GM19023 (cell line): Measurements from ENCODE around the gene CDHR1.
"Not testable (repeated sequence)": the region's sequence is repeated elsewhere in the genome, so short reads cannot be mapped to it uniquely, and the experiment has no call there.

Experiments used
- ATAC-seq: cut with Tn5 transposase; IDR thresholded peaks from one replicate; pipeline ENCODE4 v1.9.1; 2021; ENCODE audit warnings: mild to moderate bottlenecking, moderate library complexity; ENCODE audit not compliant: unreplicated experiment

CDHR1 gene

GRCh38 chr10:84194424-84195043, at the start of gene CDHR1:
Gene CDHR1 (plus strand): TSS chr10:84194537. CDS start chr10:84194761, 224 bp downstream.
- peak; percentile 83 for ATAC-seq

DNA sequence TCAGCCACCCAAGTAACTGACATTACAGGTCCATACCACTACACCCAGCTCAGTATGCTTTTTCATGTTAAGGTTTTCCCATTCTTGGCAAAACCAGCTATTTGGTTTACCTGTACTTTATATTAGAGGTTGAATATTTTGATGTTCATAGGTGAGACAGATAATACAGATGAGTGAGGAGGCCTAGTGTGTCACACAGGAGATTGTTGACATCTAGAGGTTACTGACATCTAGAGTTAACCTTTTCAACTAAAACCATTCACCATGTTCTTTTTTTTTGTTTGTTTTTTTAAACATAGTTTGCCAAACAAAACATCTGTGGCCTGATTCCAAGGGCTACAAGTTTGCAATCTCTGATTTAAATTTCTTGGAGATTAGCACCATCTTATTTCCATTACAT, 47.0 kb upstream of the CDHR1 start:
- no peak for ATAC-seq

- ATAC-seq = not testable (repeated sequence)
Measured at GRCh38 chr10:84148006-84148597, 46.2 kb upstream of the CDHR1 start.

DNA sequence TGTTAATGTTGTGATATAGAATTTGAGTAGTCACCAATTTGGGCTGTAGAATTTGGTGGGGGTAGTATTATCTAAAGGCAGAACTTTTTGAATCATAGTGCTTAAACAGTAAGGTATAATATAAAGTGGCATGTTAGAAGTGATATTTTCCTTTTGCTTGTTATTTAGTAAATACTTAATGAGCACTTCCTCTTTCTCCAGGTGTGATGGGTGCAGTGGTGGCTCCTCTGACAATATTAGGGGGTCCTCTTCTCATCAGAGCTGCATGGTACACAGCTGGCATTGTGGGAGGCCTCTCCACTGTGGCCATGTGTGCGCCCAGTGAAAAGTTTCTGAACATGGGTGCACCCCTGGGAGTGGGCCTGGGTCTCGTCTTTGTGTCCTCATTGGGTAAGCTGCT, 44.5 kb upstream of the CDHR1 start:
- no peak for ATAC-seq

GRCh38 chr10:84152769-84153168, 41.6 kb upstream of the CDHR1 start:
- ATAC-seq = no peak

GRCh38 chr10:84155521-84155920, 38.8 kb upstream of the CDHR1 start:
- no peak for ATAC-seq

DNA sequence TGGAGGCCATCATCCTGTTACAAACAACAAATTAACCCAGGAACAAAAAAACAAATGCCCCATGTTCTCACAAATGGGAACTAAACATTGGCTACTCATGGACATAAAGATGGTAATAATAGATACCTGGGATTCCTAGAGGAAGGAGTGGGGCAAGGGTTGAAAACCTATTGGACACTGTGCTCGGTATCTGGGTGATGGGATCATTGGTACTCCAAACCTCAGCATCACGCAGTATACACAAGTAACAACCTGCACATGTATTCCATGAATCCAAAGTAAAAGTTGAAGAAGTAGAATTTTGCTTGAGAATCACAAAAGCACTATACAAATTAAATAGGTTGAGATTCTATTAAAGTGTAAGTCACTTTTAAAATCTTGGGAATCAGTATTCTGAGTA, 38.3 kb upstream of the CDHR1 start:
- ATAC-seq = no peak

GRCh38 chr10:84156768-84157167, 37.6 kb upstream of the CDHR1 start:
- peak; percentile 60 for ATAC-seq

GRCh38 chr10:84158061-84158460, 36.3 kb upstream of the CDHR1 start:
- ATAC-seq = no peak

DNA sequence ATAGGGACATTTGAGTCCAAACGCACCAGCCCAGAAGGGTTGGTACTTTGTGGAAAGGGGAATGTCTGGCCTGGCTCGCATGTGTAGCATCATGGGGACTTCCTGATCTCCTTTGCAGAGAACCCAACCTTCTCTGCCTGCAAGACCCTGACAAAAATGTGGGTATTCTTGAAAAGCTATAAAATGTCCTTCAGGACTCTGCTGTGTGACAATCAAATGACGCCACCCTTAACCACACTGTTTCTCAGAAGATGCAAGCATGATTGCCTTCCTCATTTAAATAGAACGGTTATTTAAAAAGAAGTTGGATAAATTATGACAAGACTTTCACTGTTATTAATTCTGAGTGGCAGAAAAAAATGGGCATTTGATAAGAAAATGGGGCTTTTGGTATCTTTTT, 35.8 kb upstream of the CDHR1 start:
- no peak for ATAC-seq

DNA sequence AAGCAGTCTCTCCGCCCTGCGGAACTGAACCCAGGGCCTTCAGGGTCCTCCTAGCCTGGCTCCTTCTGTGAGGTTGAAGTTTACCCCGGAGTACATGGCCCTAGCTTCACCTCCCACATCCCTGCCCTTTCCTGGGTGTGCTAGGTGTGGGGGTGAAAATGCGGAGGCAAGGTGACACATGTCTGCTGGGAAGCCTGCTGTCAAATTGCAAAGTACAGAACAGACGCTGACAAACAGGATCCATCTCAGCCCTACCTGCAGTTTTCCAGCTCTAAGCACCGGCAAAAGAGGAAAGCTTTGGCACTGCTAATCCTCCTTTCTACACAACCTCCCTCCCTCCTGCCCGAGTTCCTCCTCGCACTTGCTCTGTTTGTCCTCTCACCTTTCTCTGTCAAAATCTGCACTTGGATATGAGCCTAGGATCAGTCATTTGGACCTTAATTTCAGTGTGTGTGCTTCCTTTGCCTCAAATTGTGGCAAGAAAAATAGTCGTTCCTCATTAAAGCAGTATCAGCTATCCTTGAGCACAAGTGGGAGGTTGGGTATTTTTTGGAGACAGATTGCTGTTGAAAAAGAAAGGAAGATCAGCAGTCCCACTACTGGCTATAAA, 35.2 kb upstream of the CDHR1 start:
- ATAC-seq = no peak

DNA sequence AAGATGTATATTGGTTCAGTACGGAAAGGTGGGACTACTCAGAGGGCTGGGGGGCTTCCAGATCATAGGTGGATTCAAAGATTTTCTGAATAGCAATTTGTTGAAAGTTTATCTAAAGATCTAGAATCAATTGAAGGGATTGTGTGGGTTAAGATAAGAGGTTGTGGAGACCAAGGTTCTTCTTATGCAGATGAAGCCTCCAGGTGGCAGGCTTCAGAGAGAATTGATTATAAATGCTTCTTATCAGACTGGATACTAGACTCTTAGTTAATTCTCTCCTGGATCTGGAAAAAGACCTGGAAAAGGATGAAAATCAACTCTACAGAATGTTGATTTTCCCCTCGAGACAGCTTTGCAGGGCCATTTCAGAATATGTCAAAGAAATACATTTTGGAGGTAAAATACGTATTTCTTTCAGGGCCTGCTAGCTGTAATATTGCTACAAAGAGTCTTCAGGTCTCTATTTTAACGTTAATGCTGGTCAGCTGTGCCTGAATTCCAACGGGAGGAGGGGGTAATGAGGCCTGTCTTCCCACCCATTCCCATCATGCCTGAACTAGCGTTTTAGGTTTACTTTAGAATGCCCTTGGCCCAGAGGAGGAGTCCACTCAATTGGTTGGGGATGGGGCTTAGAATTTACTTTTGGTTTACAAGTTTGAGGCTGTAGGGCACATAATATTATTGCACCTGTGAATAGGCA, 33.5 kb upstream of the CDHR1 start:
- ATAC-seq = no peak

- ATAC-seq = no peak
Measured at GRCh38 chr10:84163996-84164395, 30.3 kb upstream of the CDHR1 start.

DNA sequence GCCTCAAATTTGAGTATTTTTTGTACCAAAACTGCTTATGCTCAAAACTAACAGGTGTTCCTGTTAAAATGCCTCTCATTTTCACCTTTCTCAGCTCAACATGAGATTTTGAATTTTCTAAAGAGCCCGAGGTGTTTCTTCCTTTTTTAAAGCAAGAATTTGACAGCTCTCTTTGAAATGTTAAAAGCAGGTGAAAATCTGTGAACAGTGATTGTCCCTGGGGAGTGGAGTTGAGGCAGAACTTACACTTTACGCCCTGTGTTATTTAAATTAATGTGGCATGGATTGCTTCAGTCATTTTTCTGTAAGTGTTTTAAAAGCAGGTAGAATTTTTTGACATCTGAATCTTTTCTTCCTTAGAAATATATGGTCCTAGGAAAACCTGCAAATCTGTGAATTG, 29.9 kb upstream of the CDHR1 start:
- ATAC-seq = no peak

- peak; percentile 47 for ATAC-seq
Measured at GRCh38 chr10:84166620-84167288, 27.6 kb upstream of the CDHR1 start.

DNA sequence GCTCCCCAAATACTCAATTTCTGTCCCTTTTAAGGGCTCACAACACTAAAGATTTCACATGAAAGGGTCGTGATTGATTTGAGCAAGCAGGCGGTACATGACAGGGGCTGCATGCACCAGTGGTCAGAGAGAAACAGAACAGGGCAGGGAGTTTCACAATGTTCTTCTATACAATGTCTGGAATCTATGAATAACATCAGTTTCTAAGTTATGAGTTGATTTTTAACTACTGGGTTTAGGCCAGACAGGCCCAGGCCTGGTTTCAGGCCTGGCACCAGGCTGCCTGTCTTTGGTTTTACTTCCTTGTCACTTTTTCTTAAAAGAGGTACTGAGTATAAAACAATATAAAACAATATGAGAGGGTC, 27.1 kb upstream of the CDHR1 start:
- peak; percentile 22 for ATAC-seq

DNA sequence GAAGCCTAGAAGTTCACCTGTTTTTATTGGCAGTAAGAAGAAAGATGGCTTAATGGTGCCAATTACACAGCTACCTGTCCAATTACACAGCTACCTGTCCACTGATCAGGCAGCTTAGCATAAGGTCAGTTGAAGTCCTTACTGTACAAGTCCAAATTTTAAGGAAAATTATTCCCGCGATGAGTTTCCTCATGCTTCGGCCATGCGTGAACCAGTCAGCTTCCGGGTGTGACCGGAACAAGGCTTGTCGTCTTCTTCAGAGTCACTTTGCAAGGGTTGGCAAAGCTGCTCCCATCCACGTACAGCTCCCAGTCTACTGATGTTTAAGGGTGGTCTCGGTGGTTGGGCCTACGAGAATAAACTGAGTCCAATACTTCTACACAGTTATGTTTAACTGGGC, 26.0 kb upstream of the CDHR1 start:
- ATAC-seq = not testable (repeated sequence)

DNA sequence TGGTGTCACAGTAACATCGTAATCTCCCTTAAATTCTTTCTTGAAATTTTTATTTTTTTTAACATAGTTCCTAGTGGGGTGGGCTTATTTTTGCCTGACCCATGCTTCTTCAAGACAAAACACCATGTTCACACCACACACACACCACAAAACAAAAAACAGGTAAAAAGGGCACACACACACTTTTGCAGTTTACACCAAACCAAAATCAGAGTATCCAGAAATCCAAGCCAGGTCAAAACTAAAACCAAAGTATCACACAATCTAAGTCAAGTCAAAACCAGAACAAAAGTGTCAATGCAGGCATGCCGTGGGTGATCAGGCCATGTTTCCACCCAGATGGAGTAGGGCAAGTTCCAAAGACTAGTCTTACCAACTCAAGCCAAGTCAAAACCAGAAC, 23.1 kb upstream of the CDHR1 start:
- ATAC-seq = not testable (repeated sequence)

GRCh38 chr10:84171700-84172466, 22.5 kb upstream of the CDHR1 start:
- peak; percentile 24 for ATAC-seq

- ATAC-seq = peak; percentile 55
Measured at GRCh38 chr10:84172467-84173356, 21.6 kb upstream of the CDHR1 start.
